ENCODE results near the gene PGGT1B.

PGGT1B gene

GRCh38 chr5:115165790-115166189 lies 96.9 kb downstream of the PGGT1B start:
- Histone ChIP-seq H3K9me3 (ENCODE audit: control extremely low read depth in 1 of 5, control insufficient read depth in 4 of 5, insufficient read depth in 2 of 5, low read depth in 1 of 5, low read length in 4 of 5) (peaks cover 0 to 28% (median 26%) of the 10 kb centered on the region in 5 experiments), H3K4me3 (ENCODE audit: control insufficient read depth in 1 of 7, extremely low read depth in 1 of 7, insufficient read depth in 4 of 7, low read depth in 2 of 7, low read length in 6 of 7) (no peak overlapping the region), H3K27ac (ENCODE audit: insufficient read depth in 1 of 2, low read depth in 1 of 2, low read length in 2 of 2, poor library complexity in 1 of 2, severe bottlenecking in 2 of 2) (no peak overlapping the region), H3K27me3 (replicated peaks in 2 of 5; ENCODE audit: control insufficient read depth in 4 of 5, insufficient read depth in 5 of 5, low read length in 4 of 5) (peaks cover 3 to 73% (median 20%) of the 10 kb centered on the region in 5 experiments), H3K4me1 (ENCODE audit: control extremely low read depth in 1 of 4, control insufficient read depth in 4 of 4, insufficient read depth in 4 of 4, low read length in 3 of 4) (peaks cover under 1 to 21% (median 17%) of the 10 kb centered on the region in 4 experiments), H3K36me3 (ENCODE audit: control insufficient read depth in 4 of 4, insufficient read depth in 4 of 4, low read length in 3 of 4) (no peaks in the 10 kb centered on the region)
- WGBS (ENCODE audit: insufficient coverage), result 90% methylated on average over 3 of the region's 5 CpGs
- POLR2A ChIA-PET, result no interaction called here
- no peak for DNase-seq
- CTCF ChIA-PET, result no interaction called here

- H3K4me3 ChIP-seq (ENCODE audit: control insufficient read depth in 1 of 7, extremely low read depth in 1 of 7, insufficient read depth in 4 of 7, low read depth in 2 of 7, low read length in 6 of 7), result no peak overlapping the region
- H3K27ac ChIP-seq (ENCODE audit: insufficient read depth in 1 of 2, low read depth in 1 of 2, low read length in 2 of 2, poor library complexity in 1 of 2, severe bottlenecking in 2 of 2), result no peak overlapping the region
- peaks cover 0 to 15% (median 9%) of the 10 kb centered on the region in 5 experiments for H3K9me3 ChIP-seq (ENCODE audit: control extremely low read depth in 1 of 5, control insufficient read depth in 4 of 5, insufficient read depth in 2 of 5, low read depth in 1 of 5, low read length in 4 of 5)
- WGBS (ENCODE audit: insufficient coverage), result 83% methylated on average over 2 of the region's 3 CpGs
- CTCF ChIA-PET, result no interaction called here
- H3K4me1 ChIP-seq (ENCODE audit: control extremely low read depth in 1 of 4, control insufficient read depth in 4 of 4, insufficient read depth in 4 of 4, low read length in 3 of 4), result no peaks in the 10 kb centered on the region
- POLR2A ChIA-PET, result no interaction called here
- no peaks in the 10 kb centered on the region for H3K36me3 ChIP-seq (ENCODE audit: control insufficient read depth in 4 of 4, insufficient read depth in 4 of 4, low read length in 3 of 4)
- peaks cover 0 to 32% (median 7%) of the 10 kb centered on the region in 5 experiments for H3K27me3 ChIP-seq (replicated peaks in 2 of 5; ENCODE audit: control insufficient read depth in 4 of 5, insufficient read depth in 5 of 5, low read length in 4 of 5)
- DNase-seq, result no peak
Measured at GRCh38 chr5:115160975-115161475, 101.7 kb downstream of the PGGT1B start.
